Stimulated activated CD8-positive, alpha-beta memory T cell treated with anti-CD3 and anti-CD28 coated beads, Interleukin-4, amount 100 ng/mL, for 24 hours (primary cell): Measurements from ENCODE around the gene CDT1.

ENCODE experiments used
- DNase-seq: peaks from one replicate; pipeline ENCODE4 v3.0.0-alpha.2; 2020; ENCODE audit warnings: low read depth

The CDT1 gene

DNA sequence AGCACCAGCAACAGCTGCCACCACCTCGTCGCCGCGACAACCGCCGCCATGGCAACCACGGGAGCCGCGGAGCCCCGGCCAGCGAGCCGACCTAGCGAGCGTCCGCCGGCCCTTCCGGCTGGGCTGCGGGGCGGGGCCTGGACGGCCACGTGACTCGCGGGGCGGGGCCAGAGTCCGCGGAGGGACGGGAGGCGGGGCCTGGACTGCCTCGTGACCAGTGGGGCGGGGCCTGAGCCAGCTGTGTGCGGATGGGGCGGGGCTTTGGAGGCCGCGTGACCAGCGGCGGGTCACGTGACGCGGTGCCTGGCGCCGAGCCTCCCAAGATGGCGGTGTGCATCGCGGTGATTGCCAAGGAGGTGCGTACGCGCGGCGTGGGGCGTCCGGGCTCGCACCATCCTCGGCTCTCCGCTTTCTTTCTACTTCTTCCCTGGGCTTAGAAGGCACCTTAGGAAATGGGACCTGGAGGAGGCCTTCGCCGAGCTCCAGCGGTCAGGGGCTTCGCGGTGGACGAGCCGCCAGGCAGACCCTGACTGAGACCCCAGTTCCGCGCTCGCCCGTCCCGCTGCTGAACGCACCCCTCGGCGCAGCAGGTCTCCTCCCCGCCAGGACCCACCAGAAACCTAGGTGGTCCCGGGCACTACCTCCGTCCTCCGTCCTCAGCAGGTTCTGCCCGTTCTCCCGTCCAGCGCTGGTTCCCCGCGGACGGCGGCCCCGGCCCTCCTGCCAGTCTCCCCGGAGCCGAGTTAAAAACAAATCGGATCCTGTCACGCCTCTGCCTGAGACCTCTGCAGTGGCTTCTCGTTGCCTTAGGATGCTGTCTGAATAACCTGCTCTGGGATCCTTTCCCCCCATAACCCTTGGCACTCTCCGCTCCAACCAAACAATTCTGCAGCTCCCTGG, 53.5 kb downstream of the CDT1 start, which contains the start of the genes GALNS and TRAPPC2L:
TSS of gene GALNS (minus strand) at position 120 of the 900 bp plus-strand sequence. CDS start at position 50, 70 bp downstream.
TSS of gene TRAPPC2L (plus strand) at position 300 of the 900 bp plus-strand sequence. CDS start at position 324, 24 bp downstream.
- DNase-seq, result peak; percentile 99

DNA sequence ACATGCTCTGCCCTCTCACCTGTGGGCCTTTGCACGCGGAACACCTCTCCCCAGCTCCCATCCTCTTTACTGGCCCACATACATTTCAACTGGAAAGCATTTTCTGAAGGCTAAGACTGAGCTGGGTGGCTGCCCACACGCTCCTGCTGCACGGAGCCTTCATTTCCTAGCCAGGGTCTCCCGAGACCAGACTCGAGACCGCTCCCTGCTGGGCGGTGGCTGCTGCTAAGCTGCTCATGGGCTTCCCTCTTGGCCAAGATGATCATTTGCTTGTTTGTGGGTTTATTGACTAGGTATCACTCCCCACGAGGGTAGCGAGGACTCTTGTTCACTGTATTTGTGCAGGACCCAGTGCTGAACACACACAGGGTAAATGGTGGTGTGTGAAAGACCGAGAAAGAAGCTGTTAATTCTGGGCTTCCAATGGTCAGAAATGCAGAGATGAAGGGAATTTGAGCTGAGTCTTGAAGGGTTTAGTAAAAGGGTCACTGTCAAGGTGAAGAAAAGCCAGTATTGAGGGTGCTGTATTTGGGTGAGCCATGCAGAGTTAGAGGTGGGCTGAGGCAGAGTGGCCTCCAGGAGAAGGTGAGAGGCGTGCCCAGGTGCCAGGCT, 54.2 kb downstream of the CDT1 start:
- DNase-seq, result peak; percentile 67
